Measurements from ENCODE around the gene PLEKHM2.

DNA sequence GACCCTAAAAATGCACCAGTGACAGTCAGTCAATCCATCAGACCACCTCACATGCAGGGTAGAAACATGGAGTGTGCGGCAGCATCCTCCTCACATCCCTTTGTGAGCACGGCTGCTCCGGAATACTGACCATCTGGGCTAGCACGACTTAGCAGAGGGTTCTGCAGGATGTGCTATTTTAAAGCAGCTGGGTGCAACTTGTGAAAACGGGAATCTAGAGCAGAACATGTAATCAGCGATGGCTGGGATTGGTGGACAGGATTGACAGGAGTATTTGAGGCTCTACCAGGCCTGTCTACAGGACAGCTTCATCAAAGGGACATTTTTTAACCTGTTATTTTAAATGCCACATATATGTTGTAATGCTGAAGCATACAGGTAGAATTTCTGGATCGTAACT is 16.8 kb upstream of the PLEKHM2 start:
- TF ChIP-seq CTCF (IDR thresholded peaks at IDR 0.05; ENCODE audit: poor library complexity) (no peak), EZH2 (IDR thresholded peaks at IDR 0.05; ENCODE audit: borderline replicate concordance) (no peak)

Measured in hepatocyte (in vitro differentiated cells).